ENCODE measurements around the gene HBB. TPM values are rescaled to one million over a fixed set of nuclear protein-coding genes. Genes with fewer than 3 reads are reported as not detected.

The HBB gene
- total RNA-seq, 1 donor from 2014 or later: not detected

- Mint-ChIP-seq H3K27me3 (ENCODE audit: low read depth) (peaks cover 9% of the 10 kb centered on the region), H3K27ac (ENCODE audit: unreplicated experiment) (no peak overlapping the region), H3K9me3 (ENCODE audit: low read depth) (peaks cover 5% of the 10 kb centered on the region), H3K36me3 (ENCODE audit: low read depth) (no peaks in the 10 kb centered on the region), H3K4me1 (ENCODE audit: low read depth) (no peaks in the 10 kb centered on the region), H3K4me3 (ENCODE audit: unreplicated experiment) (no peak overlapping the region)
- DNase-seq (ENCODE audit: low spot score): no peak
- no peak for TF ChIP-seq CTCF (IDR thresholded peaks at IDR 0.05)
Observed at GRCh38 chr11:5223686-5224085, 3.2 kb downstream of the HBB start.

- H3K27me3 Mint-ChIP-seq (ENCODE audit: low read depth): peaks cover 9% of the 10 kb centered on the region
- no peaks in the 10 kb centered on the region for H3K4me1 Mint-ChIP-seq (ENCODE audit: low read depth)
- H3K9me3 Mint-ChIP-seq (ENCODE audit: low read depth): peaks cover 7% of the 10 kb centered on the region
Observed at GRCh38 chr11:5223146-5223545, 3.7 kb downstream of the HBB start.

GRCh38 chr11:5210376-5210885 is 16.4 kb downstream of the HBB start:
- Mint-ChIP-seq H3K4me1 (ENCODE audit: low read depth) (no peaks in the 10 kb centered on the region), H3K27ac (ENCODE audit: unreplicated experiment) (no peak overlapping the region), H3K9me3 (ENCODE audit: low read depth) (peaks cover 4% of the 10 kb centered on the region), H3K36me3 (ENCODE audit: low read depth) (no peaks in the 10 kb centered on the region), H3K4me3 (ENCODE audit: unreplicated experiment) (no peak overlapping the region), H3K27me3 (ENCODE audit: low read depth) (peaks cover 26% of the 10 kb centered on the region)
- TF ChIP-seq CTCF (IDR thresholded peaks at IDR 0.05): no peak
- DNase-seq (ENCODE audit: low spot score): no peak

More at GRCh38 chr11:5223146-5223545, 3.7 kb downstream of the HBB start:
- no peak for TF ChIP-seq CTCF (IDR thresholded peaks at IDR 0.05)
- H3K4me3 Mint-ChIP-seq (ENCODE audit: unreplicated experiment): no peak overlapping the region
- H3K36me3 Mint-ChIP-seq (ENCODE audit: low read depth): no peaks in the 10 kb centered on the region
- no peak for DNase-seq (ENCODE audit: low spot score)
- no peak overlapping the region for H3K27ac Mint-ChIP-seq (ENCODE audit: unreplicated experiment)

GRCh38 chr11:5204787-5205186 is 22.1 kb downstream of the HBB start:
- TF ChIP-seq CTCF (IDR thresholded peaks at IDR 0.05): peak; percentile 84
- Mint-ChIP-seq H3K36me3 (ENCODE audit: low read depth) (no peaks in the 10 kb centered on the region), H3K27me3 (ENCODE audit: low read depth) (peaks cover 33% of the 10 kb centered on the region), H3K4me3 (ENCODE audit: unreplicated experiment) (no peak overlapping the region), H3K9me3 (ENCODE audit: low read depth) (no peaks in the 10 kb centered on the region), H3K27ac (ENCODE audit: unreplicated experiment) (no peak overlapping the region), H3K4me1 (ENCODE audit: low read depth) (no peaks in the 10 kb centered on the region)
- DNase-seq (ENCODE audit: low spot score): no peak

GRCh38 chr11:5203366-5203765 is 23.5 kb downstream of the HBB start:
- no peaks in the 10 kb centered on the region for H3K36me3 Mint-ChIP-seq (ENCODE audit: low read depth)
- no peak overlapping the region for H3K27ac Mint-ChIP-seq (ENCODE audit: unreplicated experiment)
- no peak for DNase-seq (ENCODE audit: low spot score)
- no peaks in the 10 kb centered on the region for H3K9me3 Mint-ChIP-seq (ENCODE audit: low read depth)
- TF ChIP-seq CTCF (IDR thresholded peaks at IDR 0.05): no peak
- no peaks in the 10 kb centered on the region for H3K4me1 Mint-ChIP-seq (ENCODE audit: low read depth)
- H3K4me3 Mint-ChIP-seq (ENCODE audit: unreplicated experiment): no peak overlapping the region
- peaks cover 34% of the 10 kb centered on the region for H3K27me3 Mint-ChIP-seq (ENCODE audit: low read depth)

Data from chondrocyte (in vitro differentiated cells).